Dendritic cell treated with granulocyte-macrophage colony-stimulating factor and Interleukin-4, amounts not matched to agents 40 ng/mL and 50 ng/mL, for 4 days (primary cell): ENCODE data around the gene ADAM22.

Experiments used
- H3K27ac Mint-ChIP-seq: one replicate; pipeline ENCODE4 v1.8.0; 2022; ENCODE audit warnings: mild to moderate bottlenecking, mixed read lengths
- H3K27me3 Mint-ChIP-seq: one replicate; pipeline ENCODE4 v1.8.0; 2022; ENCODE audit warnings: mild to moderate bottlenecking, mixed read lengths
- H3K36me3 Mint-ChIP-seq: one replicate; pipeline ENCODE4 v1.8.0; 2022; ENCODE audit warnings: low read depth, mixed read lengths
- H3K4me1 Mint-ChIP-seq: one replicate; pipeline ENCODE4 v1.8.0; 2022; ENCODE audit warnings: low read depth, mixed read lengths
- H3K4me3 Mint-ChIP-seq: one replicate; pipeline ENCODE4 v1.8.0; 2022; ENCODE audit warnings: mild to moderate bottlenecking, moderate library complexity, mixed read lengths
- H3K9me3 Mint-ChIP-seq: one replicate; pipeline ENCODE4 v1.8.0; 2022; ENCODE audit warnings: mixed read lengths
- intact Hi-C: fragments of 100-400 bp; cut with micrococcal nuclease; formaldehyde crosslinking; loops from one replicate; pipeline ENCODE4 v1.15.0; 2022

ADAM22 gene

GRCh38 chr7:88075216-88075615 lies 141.2 kb downstream of the ADAM22 start:
- Mint-ChIP-seq H3K36me3 (no peaks in the 10 kb centered on the region), H3K9me3 (peaks cover 29% of the 10 kb centered on the region), H3K27ac (no peak overlapping the region), H3K4me1 (no peaks in the 10 kb centered on the region), H3K4me3 (no peak overlapping the region), H3K27me3 (no peaks in the 10 kb centered on the region)
- intact Hi-C loops = no loop called here

GRCh38 chr7:88083883-88084282 lies 149.8 kb downstream of the ADAM22 start:
- Mint-ChIP-seq H3K27ac (no peak overlapping the region), H3K9me3 (peaks cover 18% of the 10 kb centered on the region), H3K27me3 (no peaks in the 10 kb centered on the region), H3K4me3 (no peak overlapping the region), H3K4me1 (no peaks in the 10 kb centered on the region), H3K36me3 (no peaks in the 10 kb centered on the region)
- intact Hi-C loops = no loop called here

GRCh38 chr7:88089561-88089960 lies 155.5 kb downstream of the ADAM22 start:
- no peaks in the 10 kb centered on the region for H3K27me3 Mint-ChIP-seq
- H3K27ac Mint-ChIP-seq = no peak overlapping the region
- intact Hi-C loops = no loop called here
- H3K4me1 Mint-ChIP-seq = no peaks in the 10 kb centered on the region
- no peak overlapping the region for H3K4me3 Mint-ChIP-seq
- H3K36me3 Mint-ChIP-seq = no peaks in the 10 kb centered on the region
- no peaks in the 10 kb centered on the region for H3K9me3 Mint-ChIP-seq

GRCh38 chr7:88090240-88090639 lies 156.2 kb downstream of the ADAM22 start:
- Mint-ChIP-seq H3K4me3 (no peak overlapping the region), H3K9me3 (no peaks in the 10 kb centered on the region), H3K4me1 (no peaks in the 10 kb centered on the region), H3K27ac (no peak overlapping the region), H3K27me3 (no peaks in the 10 kb centered on the region), H3K36me3 (no peaks in the 10 kb centered on the region)
- intact Hi-C loops = no loop called here

- H3K27ac Mint-ChIP-seq = no peak overlapping the region
- H3K27me3 Mint-ChIP-seq = no peaks in the 10 kb centered on the region
- H3K36me3 Mint-ChIP-seq = no peaks in the 10 kb centered on the region
- intact Hi-C loops = no loop called here
- no peaks in the 10 kb centered on the region for H3K9me3 Mint-ChIP-seq
- no peaks in the 10 kb centered on the region for H3K4me1 Mint-ChIP-seq
- no peak overlapping the region for H3K4me3 Mint-ChIP-seq
These were observed 156.6 kb downstream of the ADAM22 start for GRCh38 chr7:88090671-88091070.

- Mint-ChIP-seq H3K4me1 (no peaks in the 10 kb centered on the region), H3K9me3 (no peaks in the 10 kb centered on the region), H3K27ac (no peak overlapping the region), H3K27me3 (no peaks in the 10 kb centered on the region), H3K36me3 (no peaks in the 10 kb centered on the region), H3K4me3 (no peak overlapping the region)
- intact Hi-C loops = no loop called here
These were observed 158.1 kb downstream of the ADAM22 start for GRCh38 chr7:88091988-88092675.

- intact Hi-C loops = no loop called here
These were observed 158.6 kb downstream of the ADAM22 start for GRCh38 chr7:88092676-88092999.

GRCh38 chr7:88101769-88102168 lies 167.7 kb downstream of the ADAM22 start:
- H3K4me1 Mint-ChIP-seq = no peaks in the 10 kb centered on the region
- H3K27ac Mint-ChIP-seq = no peak overlapping the region
- no peaks in the 10 kb centered on the region for H3K9me3 Mint-ChIP-seq
- H3K4me3 Mint-ChIP-seq = no peak overlapping the region
- intact Hi-C loops = no loop called here
- no peaks in the 10 kb centered on the region for H3K36me3 Mint-ChIP-seq
- H3K27me3 Mint-ChIP-seq = no peaks in the 10 kb centered on the region

More at GRCh38 chr7:88092676-88092999, 158.6 kb downstream of the ADAM22 start:
- no peaks in the 10 kb centered on the region for H3K4me1 Mint-ChIP-seq
- no peaks in the 10 kb centered on the region for H3K36me3 Mint-ChIP-seq
- H3K27me3 Mint-ChIP-seq = no peaks in the 10 kb centered on the region
- H3K9me3 Mint-ChIP-seq = no peaks in the 10 kb centered on the region
- no peak overlapping the region for H3K27ac Mint-ChIP-seq
- H3K4me3 Mint-ChIP-seq = no peak overlapping the region

GRCh38 chr7:88102675-88103074 lies 168.6 kb downstream of the ADAM22 start:
- no peaks in the 10 kb centered on the region for H3K4me1 Mint-ChIP-seq

GRCh38 chr7:88104732-88105131 lies 170.7 kb downstream of the ADAM22 start:
- no peaks in the 10 kb centered on the region for H3K9me3 Mint-ChIP-seq
- H3K27ac Mint-ChIP-seq = no peak overlapping the region
- H3K4me1 Mint-ChIP-seq = no peaks in the 10 kb centered on the region
- H3K36me3 Mint-ChIP-seq = no peaks in the 10 kb centered on the region
- H3K4me3 Mint-ChIP-seq = no peak overlapping the region
- no peaks in the 10 kb centered on the region for H3K27me3 Mint-ChIP-seq
- intact Hi-C loops = no loop called here

More at GRCh38 chr7:88102675-88103074, 168.6 kb downstream of the ADAM22 start:
- Mint-ChIP-seq H3K27me3 (no peaks in the 10 kb centered on the region), H3K36me3 (no peaks in the 10 kb centered on the region), H3K9me3 (no peaks in the 10 kb centered on the region), H3K4me3 (no peak overlapping the region), H3K27ac (no peak overlapping the region)
- intact Hi-C loops = no loop called here

- Mint-ChIP-seq H3K27me3 (no peaks in the 10 kb centered on the region), H3K27ac (no peak overlapping the region), H3K4me1 (no peaks in the 10 kb centered on the region), H3K36me3 (no peaks in the 10 kb centered on the region), H3K4me3 (no peak overlapping the region), H3K9me3 (no peaks in the 10 kb centered on the region)
- intact Hi-C loops = no loop called here
These were observed 171.2 kb downstream of the ADAM22 start for GRCh38 chr7:88105231-88105630.

GRCh38 chr7:88106434-88106833 lies 172.4 kb downstream of the ADAM22 start:
- H3K9me3 Mint-ChIP-seq = no peaks in the 10 kb centered on the region

GRCh38 chr7:88109612-88110011 lies 175.6 kb downstream of the ADAM22 start:
- Mint-ChIP-seq H3K4me3 (no peak overlapping the region), H3K27ac (no peak overlapping the region), H3K36me3 (no peaks in the 10 kb centered on the region), H3K27me3 (no peaks in the 10 kb centered on the region), H3K4me1 (no peaks in the 10 kb centered on the region), H3K9me3 (no peaks in the 10 kb centered on the region)
- intact Hi-C loops = loop anchor here (5.0 kb wide), 2 partner anchors 312 to 797 kb away; no protein-coding TSS in a partner anchor

More at GRCh38 chr7:88106434-88106833, 172.4 kb downstream of the ADAM22 start:
- intact Hi-C loops = no loop called here
- no peaks in the 10 kb centered on the region for H3K4me1 Mint-ChIP-seq
- H3K36me3 Mint-ChIP-seq = no peaks in the 10 kb centered on the region
- H3K27ac Mint-ChIP-seq = no peak overlapping the region
- H3K27me3 Mint-ChIP-seq = no peaks in the 10 kb centered on the region
- H3K4me3 Mint-ChIP-seq = no peak overlapping the region

- Mint-ChIP-seq H3K27me3 (no peaks in the 10 kb centered on the region), H3K27ac (no peak overlapping the region), H3K9me3 (no peaks in the 10 kb centered on the region), H3K4me1 (peaks cover 7% of the 10 kb centered on the region), H3K36me3 (no peaks in the 10 kb centered on the region), H3K4me3 (no peak overlapping the region)
- intact Hi-C loops = loop anchor here (5.0 kb wide), 2 partner anchors 314 to 799 kb away; no protein-coding TSS in a partner anchor
These were observed 177.2 kb downstream of the ADAM22 start for GRCh38 chr7:88111140-88111743.
